Psoas muscle (tissue), 8 donors: Measurements from ENCODE around the gene SORCS1. TPM values are rescaled to one million over a fixed set of nuclear protein-coding genes. Genes with fewer than 3 reads are reported as not detected.

Experiments used
- ATAC-seq, 4 donors: fragments of 200-7000 bp; cut with Tn5 transposase; one replicate each; pipeline ENCODE4 v1.9.1; 2020; ENCODE audit warnings: moderate library complexity in 3 of 4, mild to moderate bottlenecking in 2 of 4
- DNase-seq, 2 donors: peaks; one replicate each; pipeline ENCODE4 v3.0.0-alpha.2; 2020
- H3K27ac ChIP-seq: fragments of 200-600 bp; one replicate; pipeline ENCODE4 v1.8.0; 2022
- H3K27me3 ChIP-seq, 3 donors: fragments of 200-600 bp in 1 of 3; one replicate each; pipeline versions ENCODE4 v1.6.1 to v1.8.0; 2013 to 2022; ENCODE audit warnings: low read length in 2 of 3, mild to moderate bottlenecking in 2 of 3, moderate library complexity in 1 of 3; ENCODE audit not compliant: insufficient read depth in 3 of 3
- H3K36me3 ChIP-seq, 2 donors: fragments of 200-600 bp in 1 of 2; one replicate each; pipeline versions ENCODE4 v1.6.1 to v1.8.0; 2013 to 2022; ENCODE audit warnings: low read depth in 1 of 2, mild to moderate bottlenecking in 1 of 2, moderate library complexity in 1 of 2; ENCODE audit not compliant: insufficient read depth in 1 of 2
- H3K4me1 ChIP-seq: fragments of 200-600 bp; one replicate; pipeline ENCODE4 v1.8.0; 2022
- H3K4me3 ChIP-seq: fragments of 200-600 bp; one replicate; pipeline ENCODE4 v1.8.0; 2022; ENCODE audit warnings: mild to moderate bottlenecking
- H3K9me3 ChIP-seq: fragments of 200-600 bp; one replicate; pipeline ENCODE4 v1.8.0; 2022
- CTCF ChIP-seq: fragments of 200-600 bp; IDR thresholded peaks from one replicate; pipeline ENCODE4 v1.8.0; 2022; ENCODE audit warnings: antibody characterized with exemption
- WGBS, 3 donors: extraction: QIAGEN DNeasy Blood & Tissue Kit; methylation state at CpG; one replicate each; pipeline versions ENCODE4 v1.1.6 to v1.1.7; 2013; 5-methylcytosine and 5-hydroxymethylcytosine counted together
- intact Hi-C, 2 donors: fragments of 100-400 bp; cut with DNase I; formaldehyde crosslinking; loops; one replicate each; pipeline versions ENCODE4 v1.11.0 to v1.14.2; 2022
- polyA plus RNA-seq, 3 donors: library from polyadenylated mRNA; stranded (reverse); fragments of 200-250 nt; gene quantifications; one replicate each; pipeline ENCODE4 v1.2.3, GENCODE V29; 2013
- total RNA-seq, 4 donors: library from RNA; stranded (reverse); fragmentation: NEBNext Ultra II Directional in 2 of 4; extraction: Animal tissue kit (Norgen Biotek cat#: 25700) in 2 of 4; gene quantifications; one replicate each; pipeline versions ENCODE4 v1.2.1 to v1.2.4, GENCODE V29; 2021 to 2023
- donor health status: healthy with polysubstance abuse.
- donor health status: DM: no; HTN: no; CAD: no; lungs with moderate emphysema.
- donor health status: Bipolar disorder and iron deficiency.
- donor health status: healthy.
- donor health status: DM: yes; HTN: yes; CAD: no.
- donor health status: DM: no; HTN: no; CAD: no.
- donor health status: DM: no; HTN: no; CAD: no.
- donor health status: DM: yes; HTN: yes; CAD: no.

Gene SORCS1
- total and polyA plus RNA-seq, 7 donors = 0.03 to 0.36 (median 0.25) TPM; not detected in 1

DNA sequence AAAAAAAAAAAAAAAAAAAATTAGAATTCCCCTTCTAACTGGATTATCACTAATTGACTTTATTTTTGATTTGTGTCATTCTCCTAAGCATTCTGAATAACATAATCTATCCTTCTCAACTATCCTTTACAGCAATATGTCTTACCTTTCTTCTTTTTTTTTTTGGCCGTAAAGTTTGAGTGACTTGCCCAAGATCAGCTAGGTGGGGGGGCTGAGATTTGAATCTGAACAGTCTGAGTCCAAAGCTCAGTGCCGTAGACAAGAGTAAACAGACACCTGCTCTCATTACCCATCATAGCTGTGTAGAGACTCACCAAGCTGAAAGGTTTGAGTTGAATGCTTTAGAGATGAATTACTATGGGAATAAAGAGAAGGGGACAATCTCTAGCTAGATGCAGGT is 192.1 kb downstream of the SORCS1 start:
- WGBS, 3 donors = 62 to 85% (median 66%) methylated on average over 2 of the region's 2 CpGs
- DNase-seq = no peak
- no peaks in the 10 kb centered on the region for H3K36me3 ChIP-seq
- no peak for ATAC-seq
- intact Hi-C loops = no loop called here
- TF ChIP-seq CTCF = no peak
- H3K27ac ChIP-seq = no peak overlapping the region
- H3K27me3 ChIP-seq = no peaks in the 10 kb centered on the region
- no peaks in the 10 kb centered on the region for H3K9me3 ChIP-seq
- no peaks in the 10 kb centered on the region for H3K4me1 ChIP-seq
- H3K4me3 ChIP-seq = no peak overlapping the region

GRCh38 chr10:106971411-106971831 is 193.1 kb downstream of the SORCS1 start:
- intact Hi-C loops = no loop called here
- no peak for TF ChIP-seq CTCF
- 18 to 47% (median 19%) methylated on average over 1 of the region's 1 CpG for WGBS, 3 donors
- Histone ChIP-seq H3K36me3 (no peaks in the 10 kb centered on the region), H3K9me3 (no peaks in the 10 kb centered on the region), H3K4me1 (no peaks in the 10 kb centered on the region), H3K27me3 (no peaks in the 10 kb centered on the region), H3K4me3 (no peak overlapping the region), H3K27ac (no peak overlapping the region)
- DNase-seq (no peak), ATAC-seq (no peak)

DNA sequence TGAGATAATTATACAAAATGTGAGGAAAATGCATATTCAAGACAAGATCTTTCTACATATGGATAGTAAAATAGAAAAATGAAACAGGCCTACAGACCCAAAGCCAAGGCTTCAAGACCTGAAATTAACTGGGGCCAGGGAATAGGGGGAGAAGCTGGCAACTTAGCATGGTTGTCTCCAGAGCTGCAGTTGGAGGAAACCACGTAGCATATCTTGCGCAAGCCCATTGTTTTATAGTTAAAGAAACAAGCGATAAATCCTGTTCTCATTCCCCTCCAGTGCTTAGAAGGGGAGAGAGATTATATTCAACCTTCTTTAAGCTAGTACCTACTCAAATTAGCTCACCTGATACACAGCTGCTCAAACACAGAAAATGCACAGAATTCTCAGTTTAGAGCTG is 197.1 kb downstream of the SORCS1 start:
- TF ChIP-seq CTCF = no peak
- no peak overlapping the region for H3K4me3 ChIP-seq
- no peaks in the 10 kb centered on the region for H3K9me3 ChIP-seq
- DNase-seq (no peak), ATAC-seq (no peak)
- no peaks in the 10 kb centered on the region for H3K4me1 ChIP-seq
- intact Hi-C loops = no loop called here
- no peak overlapping the region for H3K27ac ChIP-seq
- H3K27me3 ChIP-seq = no peaks in the 10 kb centered on the region
- H3K36me3 ChIP-seq = no peaks in the 10 kb centered on the region
- 72 to 87% (median 76%) methylated on average over 3 of the region's 3 CpGs for WGBS, 3 donors

GRCh38 chr10:106960812-106961211 is 203.7 kb downstream of the SORCS1 start:
- no peaks in the 10 kb centered on the region for H3K27me3 ChIP-seq
- ATAC-seq = no peak

More at GRCh38 chr10:106960812-106961211, 203.7 kb downstream of the SORCS1 start:
- Histone ChIP-seq H3K36me3 (no peaks in the 10 kb centered on the region), H3K4me1 (no peaks in the 10 kb centered on the region), H3K4me3 (no peak overlapping the region), H3K27ac (no peak overlapping the region), H3K9me3 (no peaks in the 10 kb centered on the region)
- WGBS, 3 donors = 89 to 95% (median 92%) methylated on average over 1 of the region's 1 CpG
- DNase-seq = no peak
- no peak for TF ChIP-seq CTCF
- intact Hi-C loops = no loop called here
